Liver (tissue), 9 donors: Measurements from ENCODE around the gene HNRNPC. TPM values are rescaled to one million over a fixed set of nuclear protein-coding genes. Genes with fewer than 3 reads are reported as not detected.

Experiments
- DNase-seq: peaks from one replicate; pipeline ENCODE4 v3.0.0-alpha.2; 2017; ENCODE audit warnings: low spot score
- H3K27ac ChIP-seq, 2 donors: one replicate each; pipeline ENCODE4 v1.7.0; 2013; ENCODE audit warnings: inconsistent platforms in 2 of 2, low read length in 2 of 2, control low read depth in 1 of 2, low read depth in 1 of 2, mild to moderate bottlenecking in 1 of 2
- H3K27me3 ChIP-seq, 4 donors: one replicate each; pipeline versions ENCODE4 v1.6.1 to v1.7.0; 2013; ENCODE audit warnings: low read length in 3 of 4, inconsistent platforms in 1 of 4, mild to moderate bottlenecking in 1 of 4, moderate library complexity in 1 of 4; ENCODE audit not compliant: control insufficient read depth in 4 of 4, insufficient read depth in 4 of 4
- H3K36me3 ChIP-seq, 4 donors: one replicate each; pipeline versions ENCODE4 v1.6.1 to v1.7.0; 2013; ENCODE audit warnings: low read length in 3 of 4, mild to moderate bottlenecking in 3 of 4, low read depth in 1 of 4, moderate library complexity in 1 of 4; ENCODE audit not compliant: control insufficient read depth in 4 of 4, insufficient read depth in 3 of 4
- H3K4me1 ChIP-seq, 4 donors: one replicate each; pipeline versions ENCODE4 v1.6.1 to v1.7.0; 2013; ENCODE audit warnings: low read length in 3 of 4, mild to moderate bottlenecking in 3 of 4, moderate library complexity in 1 of 4; ENCODE audit not compliant: control insufficient read depth in 4 of 4, insufficient read depth in 4 of 4
- H3K4me3 ChIP-seq, 3 donors: one replicate each; pipeline versions ENCODE4 v1.6.1 to v1.7.0; 2013; ENCODE audit warnings: low read length in 3 of 3, control low read depth in 1 of 3, low read depth in 1 of 3, mild to moderate bottlenecking in 1 of 3
- H3K9ac ChIP-seq, 2 donors: one replicate each; pipeline ENCODE4 v1.7.0; 2013; ENCODE audit warnings: low read length in 2 of 2, mild to moderate bottlenecking in 2 of 2, moderate library complexity in 2 of 2, control low read depth in 1 of 2, low read depth in 1 of 2
- H3K9me3 ChIP-seq, 4 donors: one replicate each; pipeline versions ENCODE4 v1.6.1 to v1.7.0; 2013; ENCODE audit warnings: low read length in 3 of 4; ENCODE audit not compliant: control insufficient read depth in 4 of 4
- EGR1 ChIP-seq, 2 donors: IDR thresholded peaks; 2 replicates each; pipeline ENCODE4 v1.6.1; 2016 to 2018; ENCODE audit warnings: antibody characterized with exemption in 2 of 2, low read depth in 2 of 2
- FOXA1 ChIP-seq: IDR thresholded peaks from 2 replicates; pipeline ENCODE4 v1.6.1; 2016; ENCODE audit warnings: antibody characterized with exemption
- FOXA2 ChIP-seq: IDR thresholded peaks from 2 replicates; pipeline ENCODE4 v1.6.1; 2016; ENCODE audit warnings: antibody characterized with exemption
- GABPA ChIP-seq, 2 donors: IDR thresholded peaks in 1 of 2; conservative IDR thresholded peaks in 1 of 2; 2 replicates each; pipeline ENCODE4 v1.6.1; 2016; ENCODE audit warnings: antibody characterized with exemption in 2 of 2, mild to moderate bottlenecking in 1 of 2, moderate library complexity in 1 of 2
- HNF4A ChIP-seq, 2 donors: conservative IDR thresholded peaks; 2 replicates each; pipeline ENCODE4 v1.6.1; 2016; ENCODE audit warnings: antibody characterized with exemption in 2 of 2, mild to moderate bottlenecking in 2 of 2
- HNF4G ChIP-seq: IDR thresholded peaks from 2 replicates; pipeline ENCODE4 v1.6.1; 2016; ENCODE audit warnings: antibody characterized with exemption
- JUND ChIP-seq, 2 donors: IDR thresholded peaks; 2 replicates each; pipeline ENCODE4 v1.6.1; 2016; ENCODE audit warnings: antibody characterized with exemption in 2 of 2
- NR2F2 ChIP-seq: IDR thresholded peaks from 2 replicates; pipeline ENCODE4 v1.6.1; 2016; ENCODE audit warnings: antibody characterized with exemption
- RAD21 ChIP-seq, 2 donors: IDR thresholded peaks; 2 replicates each; pipeline ENCODE4 v1.6.1; 2016; ENCODE audit warnings: antibody characterized with exemption in 2 of 2, mild to moderate bottlenecking in 2 of 2
- RXRA ChIP-seq, 2 donors: IDR thresholded peaks; 2 replicates each; pipeline ENCODE4 v1.6.1; 2017 to 2018; ENCODE audit warnings: antibody characterized with exemption in 2 of 2, mild to moderate bottlenecking in 1 of 2
- SP1 ChIP-seq: IDR thresholded peaks from 2 replicates; pipeline ENCODE4 v1.6.1; 2018; ENCODE audit warnings: antibody characterized with exemption, mild to moderate bottlenecking
- TAF1 ChIP-seq: conservative IDR thresholded peaks from 2 replicates; pipeline ENCODE4 v1.6.1; 2016; ENCODE audit warnings: antibody characterized with exemption, mild to moderate bottlenecking
- YY1 ChIP-seq: IDR thresholded peaks from 2 replicates; pipeline ENCODE4 v1.6.1; 2016; ENCODE audit warnings: antibody characterized with exemption, mild to moderate bottlenecking
- whole genome bisulfite sequencing: extraction: QIAGEN DNeasy Blood & Tissue Kit; methylation state at CpG from one replicate; pipeline ENCODE4 v1.1.7; 2013; 5-methylcytosine and 5-hydroxymethylcytosine counted together
- polyA plus RNA-seq, 2 donors: library from polyadenylated mRNA; stranded (reverse) in 1 of 2; unstranded in 1 of 2; fragments of 200-250 nt in 1 of 2; fragments of >200 nt in 1 of 2; fragmentation: Nextera tagmentation in 1 of 2; extraction: Ambion mirVana in 1 of 2; gene quantifications; one replicate each; pipeline versions ENCODE4 v1.2.1 to v1.2.3, GENCODE V29; 2013 to 2015
- total RNA-seq, 2 donors: library from RNA; depleted of rRNA; stranded (reverse); fragments of >200 nt; gene quantifications; one replicate each; pipeline ENCODE4 v1.2.3, GENCODE V29; 2014
- TF ChIP-seq, protein P1 (sequence below): IDR thresholded peaks from 2 replicates; pipeline ENCODE4 v1.6.1; 2016; ENCODE audit warnings: antibody characterized with exemption
- TF ChIP-seq, protein P2 (sequence below): fragments of 150-350 bp; IDR thresholded peaks from 2 replicates; pipeline ENCODE4 v1.5.1; 2017; ENCODE audit warnings: improper control_type of control experiment, low read depth, low read length; ENCODE audit not compliant: missing input control
- TF ChIP-seq, protein P3 (sequence below): IDR thresholded peaks from 2 replicates; pipeline ENCODE4 v1.6.1; 2016; ENCODE audit warnings: antibody characterized with exemption, mild to moderate bottlenecking
- TF ChIP-seq, protein P4 (sequence below): IDR thresholded peaks from 2 replicates; pipeline ENCODE4 v1.6.1; 2016; ENCODE audit warnings: antibody characterized with exemption
- TF ChIP-seq, protein P5 (sequence below): IDR thresholded peaks from 2 replicates; pipeline ENCODE4 v1.6.1; 2016; ENCODE audit warnings: antibody characterized with exemption
- donor health status: healthy.
- donor health status: healthy.
- donor health status: healthy.
- donor health status: healthy.
- donor health status: healthy.

Gene HNRNPC
- total and polyA plus RNA-seq, 4 donors = 119 to 384 (median 270) TPM

DNA sequence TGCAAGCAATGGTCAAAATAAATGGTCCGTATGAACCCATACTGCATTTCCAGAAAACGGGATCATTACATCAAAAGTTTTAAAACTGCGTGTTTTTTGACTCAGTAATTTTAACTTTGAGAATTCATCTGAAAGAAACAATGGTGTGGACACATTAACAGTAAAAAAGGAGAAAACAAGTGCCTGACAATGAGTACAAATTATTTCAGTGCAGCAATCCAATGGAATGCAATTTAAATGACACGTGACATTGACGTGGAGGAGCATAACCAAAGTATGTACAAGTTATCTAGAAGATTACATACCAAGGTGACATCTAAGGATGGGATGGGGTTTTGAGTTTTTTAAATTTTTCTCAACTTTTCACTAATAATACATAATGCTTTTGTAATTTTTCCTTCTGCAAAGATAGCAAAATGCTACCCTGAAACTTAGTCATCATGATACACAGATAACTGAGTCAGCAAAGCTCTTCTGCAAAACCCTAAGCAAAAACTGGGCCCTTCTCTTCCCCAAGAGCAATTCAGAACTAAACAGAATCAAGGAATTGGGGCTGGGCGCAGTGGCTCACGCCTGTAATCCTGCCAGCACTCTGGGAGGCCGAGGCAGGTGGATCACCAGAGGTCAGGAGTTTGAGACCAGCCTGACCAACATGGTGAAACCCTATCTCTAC is 20.4 kb downstream of the HNRNPC start:
- Histone ChIP-seq H3K9ac (no peak overlapping the region), H3K4me1 (peaks cover 2 to 31% (median 20%) of the 10 kb centered on the region in 4 donors), H3K27ac (no peak overlapping the region), H3K27me3 (no peaks in the 10 kb centered on the region), H3K4me3 (no peak overlapping the region), H3K36me3 (peaks cover 7 to 41% (median 36%) of the 10 kb centered on the region in 4 donors), H3K9me3 (no peaks in the 10 kb centered on the region)
- DNase-seq = no peak
- no peak for TF ChIP-seq RXRA (IDR thresholded peaks at IDR 0.05)
- TF ChIP-seq FOXA2 = no peak
- TF ChIP-seq FOXA1 = no peak
- TF ChIP-seq GABPA (IDR thresholded peaks at IDR 0.05 in 1 of 2, conservative IDR thresholded peaks at IDR 0.05 in 1 of 2) = no peak
- TF ChIP-seq, protein P1, sequence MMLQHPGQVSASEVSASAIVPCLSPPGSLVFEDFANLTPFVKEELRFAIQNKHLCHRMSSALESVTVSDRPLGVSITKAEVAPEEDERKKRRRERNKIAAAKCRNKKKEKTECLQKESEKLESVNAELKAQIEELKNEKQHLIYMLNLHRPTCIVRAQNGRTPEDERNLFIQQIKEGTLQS = no peak
- TF ChIP-seq, protein P2, sequence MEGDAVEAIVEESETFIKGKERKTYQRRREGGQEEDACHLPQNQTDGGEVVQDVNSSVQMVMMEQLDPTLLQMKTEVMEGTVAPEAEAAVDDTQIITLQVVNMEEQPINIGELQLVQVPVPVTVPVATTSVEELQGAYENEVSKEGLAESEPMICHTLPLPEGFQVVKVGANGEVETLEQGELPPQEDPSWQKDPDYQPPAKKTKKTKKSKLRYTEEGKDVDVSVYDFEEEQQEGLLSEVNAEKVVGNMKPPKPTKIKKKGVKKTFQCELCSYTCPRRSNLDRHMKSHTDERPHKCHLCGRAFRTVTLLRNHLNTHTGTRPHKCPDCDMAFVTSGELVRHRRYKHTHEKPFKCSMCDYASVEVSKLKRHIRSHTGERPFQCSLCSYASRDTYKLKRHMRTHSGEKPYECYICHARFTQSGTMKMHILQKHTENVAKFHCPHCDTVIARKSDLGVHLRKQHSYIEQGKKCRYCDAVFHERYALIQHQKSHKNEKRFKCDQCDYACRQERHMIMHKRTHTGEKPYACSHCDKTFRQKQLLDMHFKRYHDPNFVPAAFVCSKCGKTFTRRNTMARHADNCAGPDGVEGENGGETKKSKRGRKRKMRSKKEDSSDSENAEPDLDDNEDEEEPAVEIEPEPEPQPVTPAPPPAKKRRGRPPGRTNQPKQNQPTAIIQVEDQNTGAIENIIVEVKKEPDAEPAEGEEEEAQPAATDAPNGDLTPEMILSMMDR = no peak
- TF ChIP-seq YY1 = no peak
- TF ChIP-seq TAF1 = no peak
- no peak for TF ChIP-seq HNF4G
- TF ChIP-seq EGR1 (IDR thresholded peaks at IDR 0.05; ENCODE audit: low read depth in 2 of 2) = no peak
- TF ChIP-seq, protein P3, sequence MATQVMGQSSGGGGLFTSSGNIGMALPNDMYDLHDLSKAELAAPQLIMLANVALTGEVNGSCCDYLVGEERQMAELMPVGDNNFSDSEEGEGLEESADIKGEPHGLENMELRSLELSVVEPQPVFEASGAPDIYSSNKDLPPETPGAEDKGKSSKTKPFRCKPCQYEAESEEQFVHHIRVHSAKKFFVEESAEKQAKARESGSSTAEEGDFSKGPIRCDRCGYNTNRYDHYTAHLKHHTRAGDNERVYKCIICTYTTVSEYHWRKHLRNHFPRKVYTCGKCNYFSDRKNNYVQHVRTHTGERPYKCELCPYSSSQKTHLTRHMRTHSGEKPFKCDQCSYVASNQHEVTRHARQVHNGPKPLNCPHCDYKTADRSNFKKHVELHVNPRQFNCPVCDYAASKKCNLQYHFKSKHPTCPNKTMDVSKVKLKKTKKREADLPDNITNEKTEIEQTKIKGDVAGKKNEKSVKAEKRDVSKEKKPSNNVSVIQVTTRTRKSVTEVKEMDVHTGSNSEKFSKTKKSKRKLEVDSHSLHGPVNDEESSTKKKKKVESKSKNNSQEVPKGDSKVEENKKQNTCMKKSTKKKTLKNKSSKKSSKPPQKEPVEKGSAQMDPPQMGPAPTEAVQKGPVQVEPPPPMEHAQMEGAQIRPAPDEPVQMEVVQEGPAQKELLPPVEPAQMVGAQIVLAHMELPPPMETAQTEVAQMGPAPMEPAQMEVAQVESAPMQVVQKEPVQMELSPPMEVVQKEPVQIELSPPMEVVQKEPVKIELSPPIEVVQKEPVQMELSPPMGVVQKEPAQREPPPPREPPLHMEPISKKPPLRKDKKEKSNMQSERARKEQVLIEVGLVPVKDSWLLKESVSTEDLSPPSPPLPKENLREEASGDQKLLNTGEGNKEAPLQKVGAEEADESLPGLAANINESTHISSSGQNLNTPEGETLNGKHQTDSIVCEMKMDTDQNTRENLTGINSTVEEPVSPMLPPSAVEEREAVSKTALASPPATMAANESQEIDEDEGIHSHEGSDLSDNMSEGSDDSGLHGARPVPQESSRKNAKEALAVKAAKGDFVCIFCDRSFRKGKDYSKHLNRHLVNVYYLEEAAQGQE = no peak
- no peak for TF ChIP-seq HNF4A (conservative IDR thresholded peaks at IDR 0.05)
- TF ChIP-seq RAD21 (IDR thresholded peaks at IDR 0.05) = no peak
- TF ChIP-seq, protein P4, sequence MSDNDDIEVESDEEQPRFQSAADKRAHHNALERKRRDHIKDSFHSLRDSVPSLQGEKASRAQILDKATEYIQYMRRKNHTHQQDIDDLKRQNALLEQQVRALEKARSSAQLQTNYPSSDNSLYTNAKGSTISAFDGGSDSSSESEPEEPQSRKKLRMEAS = no peak
- WGBS = 96% methylated on average over 8 of the region's 8 CpGs

DNA sequence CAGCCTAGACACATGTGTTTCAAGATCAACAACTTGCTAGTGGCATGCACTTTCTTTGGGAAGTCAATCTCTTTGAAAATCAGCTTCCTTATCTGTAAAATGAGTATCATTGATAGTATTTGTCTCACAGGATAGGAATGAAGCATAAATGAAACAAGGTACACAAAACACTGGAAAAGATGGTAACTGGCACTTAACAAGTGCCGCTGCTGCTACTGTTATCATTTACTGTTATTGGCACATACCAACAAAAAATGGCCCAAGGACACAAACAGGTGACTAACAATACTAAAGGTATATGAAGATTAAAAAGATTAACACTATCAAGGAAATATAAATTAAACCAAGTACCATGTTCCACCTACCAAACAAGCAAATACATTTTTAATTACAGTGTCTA is 20.9 kb downstream of the HNRNPC start:
- TF ChIP-seq, protein P3 = no peak
- no peak for TF ChIP-seq RAD21 (IDR thresholded peaks at IDR 0.05)
- TF ChIP-seq EGR1 (IDR thresholded peaks at IDR 0.05; ENCODE audit: low read depth in 2 of 2) = no peak
- TF ChIP-seq HNF4A (conservative IDR thresholded peaks at IDR 0.05) = no peak
- TF ChIP-seq, protein P5, sequence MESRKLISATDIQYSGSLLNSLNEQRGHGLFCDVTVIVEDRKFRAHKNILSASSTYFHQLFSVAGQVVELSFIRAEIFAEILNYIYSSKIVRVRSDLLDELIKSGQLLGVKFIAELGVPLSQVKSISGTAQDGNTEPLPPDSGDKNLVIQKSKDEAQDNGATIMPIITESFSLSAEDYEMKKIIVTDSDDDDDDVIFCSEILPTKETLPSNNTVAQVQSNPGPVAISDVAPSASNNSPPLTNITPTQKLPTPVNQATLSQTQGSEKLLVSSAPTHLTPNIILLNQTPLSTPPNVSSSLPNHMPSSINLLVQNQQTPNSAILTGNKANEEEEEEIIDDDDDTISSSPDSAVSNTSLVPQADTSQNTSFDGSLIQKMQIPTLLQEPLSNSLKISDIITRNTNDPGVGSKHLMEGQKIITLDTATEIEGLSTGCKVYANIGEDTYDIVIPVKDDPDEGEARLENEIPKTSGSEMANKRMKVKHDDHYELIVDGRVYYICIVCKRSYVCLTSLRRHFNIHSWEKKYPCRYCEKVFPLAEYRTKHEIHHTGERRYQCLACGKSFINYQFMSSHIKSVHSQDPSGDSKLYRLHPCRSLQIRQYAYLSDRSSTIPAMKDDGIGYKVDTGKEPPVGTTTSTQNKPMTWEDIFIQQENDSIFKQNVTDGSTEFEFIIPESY = no peak
- TF ChIP-seq TAF1 = no peak
- no peak for TF ChIP-seq HNF4G
- no peak for TF ChIP-seq RXRA (IDR thresholded peaks at IDR 0.05)
- TF ChIP-seq FOXA2 = no peak
- no peak for TF ChIP-seq NR2F2
- TF ChIP-seq, protein P4 = no peak
- TF ChIP-seq, protein P1 = no peak
- TF ChIP-seq JUND (IDR thresholded peaks at IDR 0.05) = no peak
- TF ChIP-seq SP1 = no peak
- Histone ChIP-seq H3K27ac (no peak overlapping the region), H3K9me3 (no peaks in the 10 kb centered on the region), H3K27me3 (no peaks in the 10 kb centered on the region), H3K4me1 (peaks cover 2 to 31% (median 20%) of the 10 kb centered on the region in 4 donors), H3K36me3 (peaks cover 7 to 44% (median 35%) of the 10 kb centered on the region in 4 donors), H3K4me3 (no peak overlapping the region), H3K9ac (no peak overlapping the region)
- 97% methylated on average over 1 of the region's 1 CpG for WGBS
- DNase-seq = no peak
